Stimulated activated CD8-positive, alpha-beta memory T cell treated with anti-CD3 and anti-CD28 coated beads, Interleukin-15, amount 100 ng/mL, for 24 hours (primary cell): ENCODE data around the gene GGT1.
A peak's percentile ranks its signal among the peaks of the same experiment; 100 is the strongest.
"Not testable (repeated sequence)": the region's sequence is repeated elsewhere in the genome, so short reads cannot be mapped to it uniquely, and the experiment has no call there.

Experiments used
- DNase-seq: peaks from one replicate; pipeline ENCODE4 v3.0.0-alpha.2; 2020; ENCODE audit warnings: low read depth

Gene GGT1

GRCh38 chr22:24642307-24642706 lies 39.3 kb downstream of the GGT1 start:
- not testable (repeated sequence) for DNase-seq

- DNase-seq, result not testable (repeated sequence)
Observed at GRCh38 chr22:24644409-24644808, 41.4 kb downstream of the GGT1 start.

GRCh38 chr22:24645408-24646399 lies 42.7 kb downstream of the GGT1 start:
- DNase-seq, result not testable (repeated sequence)

- DNase-seq, result not testable (repeated sequence)
Observed at GRCh38 chr22:24646756-24647155, 43.8 kb downstream of the GGT1 start.

- not testable (repeated sequence) for DNase-seq
Observed at GRCh38 chr22:24649371-24649770, 46.4 kb downstream of the GGT1 start.

- DNase-seq, result peak; percentile 16
Observed at GRCh38 chr22:24650884-24651283, 47.9 kb downstream of the GGT1 start.

- DNase-seq, result not testable (repeated sequence)
Observed at GRCh38 chr22:24665395-24665794, 62.4 kb downstream of the GGT1 start.

- not testable (repeated sequence) for DNase-seq
Observed at GRCh38 chr22:24667904-24668303, 64.9 kb downstream of the GGT1 start.

GRCh38 chr22:24672532-24672931 lies 69.5 kb downstream of the GGT1 start:
- DNase-seq, result not testable (repeated sequence)
